Natural killer cell (primary cell): ENCODE measurements around the gene NCAM1. TPM values are rescaled to one million over a fixed set of nuclear protein-coding genes. Genes with fewer than 3 reads are reported as not detected.
"Not testable (repeated sequence)": the region's sequence is repeated elsewhere in the genome, so short reads cannot be mapped to it uniquely, and the experiment has no call there.

Source experiments
- ATAC-seq, 3 donors: fragments of 150-1000 bp in 2 of 3; fragments of 200-7000 bp in 1 of 3; cut with Tn5 transposase; 1 replicate in 1 of 3; 2 replicates in 2 of 3; pipeline ENCODE4 v1.10.0; 2021; ENCODE audit warnings: mild to moderate bottlenecking in 2 of 3, moderate library complexity in 2 of 3
- DNase-seq, 2 donors: peaks; one replicate each; pipeline versions ENCODE4 v3.0.0 to v3.0.0-alpha.2; 2013 to 2021; ENCODE audit warnings: mixed read lengths in 1 of 2
- H3K27ac ChIP-seq: one replicate; pipeline ENCODE4 v1.5.1; 2013; ENCODE audit warnings: mild to moderate bottlenecking, low read length
- H3K27me3 ChIP-seq: one replicate; pipeline ENCODE4 v1.6.1; 2013; ENCODE audit warnings: low read length; ENCODE audit not compliant: control insufficient read depth, insufficient read depth
- H3K36me3 ChIP-seq: one replicate; pipeline ENCODE4 v1.6.1; 2013; ENCODE audit warnings: low read length; ENCODE audit not compliant: control insufficient read depth, insufficient read depth
- H3K4me1 ChIP-seq: one replicate; pipeline ENCODE4 v1.6.1; 2013; ENCODE audit warnings: low read length; ENCODE audit not compliant: control insufficient read depth, insufficient read depth
- H3K4me3 ChIP-seq: one replicate; pipeline ENCODE4 v1.5.1; 2013; ENCODE audit warnings: low read length
- H3K9me3 ChIP-seq: one replicate; pipeline ENCODE4 v1.6.1; 2013; ENCODE audit warnings: low read length; ENCODE audit not compliant: control insufficient read depth, insufficient read depth
- H3K27ac Mint-ChIP-seq, 2 donors: one replicate each; pipeline ENCODE4 v1.8.0; 2022; ENCODE audit warnings: mild to moderate bottlenecking in 2 of 2, mixed read lengths in 2 of 2, moderate library complexity in 1 of 2
- H3K27me3 Mint-ChIP-seq, 2 donors: one replicate each; pipeline ENCODE4 v1.8.0; 2022; ENCODE audit warnings: low read depth in 2 of 2, mixed read lengths in 2 of 2
- H3K36me3 Mint-ChIP-seq: one replicate; pipeline ENCODE4 v1.8.0; 2022; ENCODE audit warnings: mixed read lengths
- H3K4me1 Mint-ChIP-seq, 2 donors: one replicate each; pipeline ENCODE4 v1.8.0; 2022; ENCODE audit warnings: mixed read lengths in 2 of 2
- H3K4me3 Mint-ChIP-seq: one replicate; pipeline ENCODE4 v1.8.0; 2022; ENCODE audit warnings: mild to moderate bottlenecking, moderate library complexity, mixed read lengths
- H3K9me3 Mint-ChIP-seq, 2 donors: one replicate each; pipeline ENCODE4 v1.8.0; 2022; ENCODE audit warnings: mixed read lengths in 2 of 2
- WGBS: methylation state at CpG from one replicate; pipeline ENCODE4 v1.1.7; 2013; ENCODE audit warnings: missing lambda C conversion rate; ENCODE audit not compliant: insufficient coverage; 5-methylcytosine and 5-hydroxymethylcytosine counted together
- intact Hi-C: fragments of 100-400 bp; cut with micrococcal nuclease; formaldehyde crosslinking; loops from one replicate; pipeline ENCODE4 v1.14.2; 2022
- total RNA-seq, 4 donors: library from RNA; stranded (reverse); fragments of 120-200 nt in 1 of 4; gene quantifications; one replicate each; pipeline versions ENCODE4 v1.2.3 to v1.2.4, GENCODE V29; 2013 to 2022
- TF ChIP-seq, protein P1 (sequence below): fragments of 200-600 bp; IDR thresholded peaks from one replicate; pipeline ENCODE4 v1.8.0; 2022; ENCODE audit warnings: antibody characterized with exemption

The NCAM1 gene
- total RNA-seq, 3 donors from 2014 or later (not counting 1 experiment from before 2014, with no cell fraction given) = 129 to 208 (median 187) TPM

DNA sequence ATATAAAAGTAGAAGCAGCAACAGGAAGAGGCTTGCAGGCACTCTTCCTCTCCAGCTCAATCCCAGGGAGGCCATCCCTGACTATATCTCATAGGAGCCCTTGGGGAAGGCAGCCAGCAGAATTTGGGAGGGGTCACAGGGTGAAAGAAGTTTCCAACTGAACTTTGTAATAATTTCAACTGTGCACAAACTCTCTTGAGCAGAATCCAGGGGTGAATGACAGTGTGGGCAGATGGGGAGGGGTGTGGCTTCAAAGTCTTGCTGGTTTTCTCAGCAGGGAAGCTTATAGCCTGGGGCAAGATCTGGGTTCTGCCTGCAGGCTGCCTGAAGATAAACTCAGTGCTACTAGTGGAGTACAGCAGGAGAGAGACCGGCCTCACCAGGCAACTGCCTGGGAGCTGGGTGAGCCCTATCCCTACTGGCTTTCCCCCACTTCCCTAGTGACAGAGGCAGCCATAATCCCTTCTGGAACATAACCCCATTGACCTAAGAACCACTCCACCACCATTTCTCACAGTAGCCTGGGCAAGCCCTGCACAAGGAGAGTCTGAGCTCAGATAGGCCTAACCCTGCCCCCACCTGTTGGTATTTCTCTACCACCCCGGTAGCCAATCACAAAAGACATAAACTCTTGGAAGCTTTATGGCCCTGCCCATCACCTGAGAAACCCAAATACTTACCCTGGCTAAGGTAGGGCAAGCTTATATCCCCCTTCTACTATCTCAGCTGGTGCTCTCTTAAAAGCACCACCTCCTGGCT, 335.4 kb downstream of the NCAM1 start:
- Histone ChIP-seq H3K27me3 (peaks cover 2% of the 10 kb centered on the region), H3K4me1 (no peaks in the 10 kb centered on the region), H3K4me3 (no peak overlapping the region), H3K27ac (no peak overlapping the region), H3K9me3 (no peaks in the 10 kb centered on the region), H3K36me3 (no peaks in the 10 kb centered on the region)
- no peaks in the 10 kb centered on the region for H3K9me3 Mint-ChIP-seq
- WGBS = 96% methylated on average over 2 of the region's 2 CpGs
- ATAC-seq = no peak
- H3K27ac Mint-ChIP-seq = no peak overlapping the region
- H3K36me3 Mint-ChIP-seq = no peaks in the 10 kb centered on the region
- peaks cover 35 to 66% of the 10 kb centered on the region in 2 donors for H3K27me3 Mint-ChIP-seq
- TF ChIP-seq, protein P1, sequence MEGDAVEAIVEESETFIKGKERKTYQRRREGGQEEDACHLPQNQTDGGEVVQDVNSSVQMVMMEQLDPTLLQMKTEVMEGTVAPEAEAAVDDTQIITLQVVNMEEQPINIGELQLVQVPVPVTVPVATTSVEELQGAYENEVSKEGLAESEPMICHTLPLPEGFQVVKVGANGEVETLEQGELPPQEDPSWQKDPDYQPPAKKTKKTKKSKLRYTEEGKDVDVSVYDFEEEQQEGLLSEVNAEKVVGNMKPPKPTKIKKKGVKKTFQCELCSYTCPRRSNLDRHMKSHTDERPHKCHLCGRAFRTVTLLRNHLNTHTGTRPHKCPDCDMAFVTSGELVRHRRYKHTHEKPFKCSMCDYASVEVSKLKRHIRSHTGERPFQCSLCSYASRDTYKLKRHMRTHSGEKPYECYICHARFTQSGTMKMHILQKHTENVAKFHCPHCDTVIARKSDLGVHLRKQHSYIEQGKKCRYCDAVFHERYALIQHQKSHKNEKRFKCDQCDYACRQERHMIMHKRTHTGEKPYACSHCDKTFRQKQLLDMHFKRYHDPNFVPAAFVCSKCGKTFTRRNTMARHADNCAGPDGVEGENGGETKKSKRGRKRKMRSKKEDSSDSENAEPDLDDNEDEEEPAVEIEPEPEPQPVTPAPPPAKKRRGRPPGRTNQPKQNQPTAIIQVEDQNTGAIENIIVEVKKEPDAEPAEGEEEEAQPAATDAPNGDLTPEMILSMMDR = no peak
- H3K4me1 Mint-ChIP-seq = no peaks in the 10 kb centered on the region
- intact Hi-C loops = no loop called here
- no peak overlapping the region for H3K4me3 Mint-ChIP-seq
- DNase-seq = no peak

DNA sequence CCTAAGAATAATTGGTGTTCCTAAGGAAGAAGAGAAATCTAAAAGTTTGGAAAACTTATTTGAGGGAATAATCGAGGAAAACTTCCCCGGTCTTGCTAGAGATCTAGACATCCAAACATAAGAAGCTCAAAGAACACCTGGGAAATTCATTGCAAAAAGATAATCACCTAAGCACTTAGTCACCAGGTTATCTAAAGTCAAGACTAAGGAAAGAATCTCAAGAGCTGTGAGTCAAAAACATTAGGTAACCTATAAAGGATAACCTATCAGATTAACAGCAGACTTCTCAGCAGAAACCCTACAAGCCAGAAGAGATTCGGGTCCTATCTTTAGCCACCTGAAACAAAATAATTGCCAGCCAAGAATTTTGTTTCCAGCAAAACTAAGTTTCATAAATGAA, 337.3 kb downstream of the NCAM1 start:
- H3K9me3 ChIP-seq, H3K4me3 Mint-ChIP-seq, intact Hi-C loops, H3K4me3 ChIP-seq, H3K4me1 ChIP-seq, H3K9me3 Mint-ChIP-seq, H3K4me1 Mint-ChIP-seq, H3K27ac ChIP-seq, H3K27ac Mint-ChIP-seq, ATAC-seq, H3K27me3 ChIP-seq, H3K36me3 ChIP-seq, H3K36me3 Mint-ChIP-seq, DNase-seq: not testable (repeated sequence)
- H3K27me3 Mint-ChIP-seq = peaks cover 34 to 63% of the 10 kb centered on the region in 2 donors
- WGBS = no CpG with 5 or more reads among the region's 3 CpGs

DNA sequence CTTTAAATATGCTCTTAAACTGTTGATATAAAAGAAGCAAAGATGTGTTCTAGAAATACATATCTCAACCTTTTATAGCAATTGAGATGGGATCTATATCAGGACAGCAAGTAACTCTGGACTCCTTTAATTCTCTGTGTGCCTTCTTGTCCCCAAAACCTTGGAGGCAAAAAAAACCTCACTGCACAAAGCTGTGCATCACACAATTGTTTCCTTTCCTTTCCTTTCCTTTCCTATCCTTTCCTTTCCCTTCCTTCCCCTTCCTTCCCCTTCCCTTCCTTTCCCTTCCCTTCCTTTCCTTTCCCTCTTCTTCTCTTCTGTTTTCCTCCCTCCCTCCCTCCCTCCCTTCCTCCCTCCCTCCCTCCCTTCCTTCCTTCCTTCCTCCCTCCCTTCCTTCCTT, 343.7 kb downstream of the NCAM1 start:
- no peak overlapping the region for H3K4me3 ChIP-seq
- H3K4me1 ChIP-seq = no peaks in the 10 kb centered on the region
- intact Hi-C loops = loop anchor here (2.0 kb wide), 1 partner anchor 494 kb away; no protein-coding TSS in a partner anchor
- ATAC-seq (no peak), DNase-seq (no peak)
- H3K27ac Mint-ChIP-seq = no peak overlapping the region
- no peak overlapping the region for H3K4me3 Mint-ChIP-seq
- TF ChIP-seq, protein P1 = no peak
- H3K27me3 ChIP-seq = peaks cover 2% of the 10 kb centered on the region
- peaks cover 13 to 23% of the 10 kb centered on the region in 2 donors for H3K27me3 Mint-ChIP-seq
- H3K4me1 Mint-ChIP-seq = no peaks in the 10 kb centered on the region
- H3K9me3 Mint-ChIP-seq = no peaks in the 10 kb centered on the region
- H3K9me3 ChIP-seq = no peaks in the 10 kb centered on the region
- no peak overlapping the region for H3K27ac ChIP-seq
- no peaks in the 10 kb centered on the region for H3K36me3 ChIP-seq
- H3K36me3 Mint-ChIP-seq = no peaks in the 10 kb centered on the region

DNA sequence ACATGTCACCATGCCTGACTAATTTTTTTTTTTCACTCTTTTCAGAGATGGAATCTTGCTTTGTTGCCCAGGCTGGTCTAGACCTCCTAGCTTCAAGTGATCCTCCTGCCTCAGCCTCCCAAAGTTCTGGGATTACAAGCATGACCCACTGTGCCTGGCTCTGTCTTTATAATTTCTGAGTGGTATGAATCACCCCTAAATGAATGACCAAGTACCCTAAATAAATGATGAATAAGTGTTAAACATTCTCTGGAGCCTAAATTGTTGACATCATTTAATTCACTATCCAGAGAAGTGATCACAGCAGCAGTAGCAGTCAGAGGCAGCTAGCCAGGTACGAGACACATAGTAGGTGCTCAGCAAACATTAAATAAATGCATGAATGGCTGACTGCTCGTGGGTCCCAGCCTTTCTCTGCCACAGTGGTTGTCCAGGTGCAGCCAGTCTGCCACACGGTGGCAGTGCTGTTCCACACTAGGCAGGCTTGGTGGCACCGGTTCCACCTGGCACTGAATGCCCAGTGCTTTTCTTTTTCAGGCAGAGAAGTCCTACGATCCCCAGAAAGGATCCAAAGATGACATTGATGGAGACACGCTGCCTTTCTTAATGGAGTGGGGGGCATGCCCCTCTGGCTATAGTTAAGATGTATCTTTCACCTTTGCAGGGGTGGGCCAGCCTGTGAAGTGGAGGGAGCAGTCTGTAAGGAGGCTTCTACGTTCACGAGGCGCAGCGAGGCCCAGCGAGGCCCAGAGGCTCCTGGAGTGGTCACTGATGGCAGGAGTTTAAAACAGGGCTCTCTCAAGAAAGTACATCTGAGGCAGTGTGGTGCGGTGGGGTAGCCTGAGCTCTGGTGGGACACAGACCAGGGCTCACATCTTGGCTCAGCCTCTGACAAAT, 344.5 kb downstream of the NCAM1 start:
- 49% methylated on average over 12 of the region's 12 CpGs for WGBS
- Mint-ChIP-seq H3K27ac (no peak overlapping the region), H3K4me3 (no peak overlapping the region), H3K9me3 (no peaks in the 10 kb centered on the region), H3K27me3 (peaks cover 8 to 16% of the 10 kb centered on the region in 2 donors), H3K4me1 (no peaks in the 10 kb centered on the region), H3K36me3 (no peaks in the 10 kb centered on the region)
- no peaks in the 10 kb centered on the region for H3K4me1 ChIP-seq
- peak; percentile 81 to 98 (median 92) for ATAC-seq
- H3K27me3 ChIP-seq = no peaks in the 10 kb centered on the region
- H3K36me3 ChIP-seq = no peaks in the 10 kb centered on the region
- H3K4me3 ChIP-seq = no peak overlapping the region
- no peak overlapping the region for H3K27ac ChIP-seq
- no peaks in the 10 kb centered on the region for H3K9me3 ChIP-seq
- intact Hi-C loops = loop anchor here (2.0 kb wide), 1 partner anchor 493 kb away; no protein-coding TSS in a partner anchor
- DNase-seq = peak; percentile 60 to 85
- TF ChIP-seq, protein P1 = peak; percentile 80
